Endothelial cell of umbilical vein (primary cell): ENCODE data around the gene TGFBR3. TPM values are rescaled to one million over a fixed set of nuclear protein-coding genes. Genes with fewer than 3 reads are reported as not detected.
A peak's percentile ranks its signal among the peaks of the same experiment; 100 is the strongest.

ENCODE experiments used
- BruUV-seq: library from RNA; stranded (reverse); fragments of 400-500 nt; replicated peaks from 2 replicates; lab custom pipeline; 2021; lab: Mats Ljungman, UMichigan
- CTCF ChIA-PET: fragments of 300-600, 350-600 bp; sonication (Branson Sonifier 250); formaldehyde crosslinking; loops from one replicate; lab custom pipeline; 2021; ENCODE audit warnings: antibody characterized with exemption, inconsistent platforms; lab: Charles Lee
- POLR2A ChIA-PET: fragments of 300-600, 350-600 bp; sonication (Branson Sonifier 250); formaldehyde crosslinking; loops from one replicate; lab custom pipeline; 2021; ENCODE audit warnings: antibody characterized with exemption, inconsistent platforms; lab: Charles Lee
- DNase-seq: peaks from one replicate; pipeline ENCODE4 v3.0.0-alpha.2; 2011; ENCODE audit warnings: low read depth, low spot score
- FAIRE-seq: peaks from 2 replicates; lab custom pipeline; 2011; peaks lifted over from hg19 to GRCh38; lab: Jason Lieb, UNC
- H2AFZ ChIP-seq: 2 replicates; pipeline ENCODE4 v1.6.0; 2012; ENCODE audit warnings: low read depth, low read length, control low read depth, inconsistent platforms
- H3K27ac ChIP-seq: 2 replicates; pipeline ENCODE4 v1.5.1; 2011; ENCODE audit warnings: low read depth, mild to moderate bottlenecking, control low read depth, low read length, moderate library complexity; ENCODE audit not compliant: insufficient read depth
- H3K27me3 ChIP-seq, 2 experiments: 2 replicates each; pipeline versions ENCODE4 v1.6.0 to v1.6.1; 2011; ENCODE audit warnings: low read length in 2 of 2, mixed read lengths in 1 of 2; ENCODE audit not compliant: control insufficient read depth in 2 of 2, insufficient read depth in 2 of 2
- H3K36me3 ChIP-seq, 2 experiments: 2 replicates in 1 of 2; 3 replicates in 1 of 2; pipeline ENCODE4 v1.5.1; 2011; ENCODE audit warnings: low read length in 2 of 2, mild to moderate bottlenecking in 1 of 2, moderate library complexity in 1 of 2; ENCODE audit not compliant: control insufficient read depth in 2 of 2, insufficient read depth in 2 of 2; ENCODE audit errors: extremely low read depth in 1 of 2
- H3K4me1 ChIP-seq: 3 replicates; pipeline ENCODE4 v1.5.1; 2011; ENCODE audit warnings: mild to moderate bottlenecking, low read length; ENCODE audit not compliant: control insufficient read depth, insufficient read depth; ENCODE audit errors: extremely low read depth
- H3K4me2 ChIP-seq: 2 replicates; pipeline ENCODE4 v1.6.1; 2011; ENCODE audit warnings: low read length, control low read depth, mixed read lengths; ENCODE audit not compliant: insufficient read depth
- H3K4me3 ChIP-seq, 3 experiments: fragments of 200-600 bp in 1 of 3; sonication (generic), shearing (Covaris generic) in 1 of 3; replicated peaks in 1 of 3; 2 replicates each; pipeline ENCODE4 v1.5.1; 2011 to 2016; ENCODE audit warnings: control low read depth in 3 of 3, low read length in 3 of 3, mild to moderate bottlenecking in 2 of 3, inconsistent platforms in 1 of 3, low read depth in 1 of 3, moderate library complexity in 1 of 3; ENCODE audit not compliant: insufficient read depth in 1 of 3
- H3K79me2 ChIP-seq: 2 replicates; pipeline ENCODE4 v1.6.0; 2012; ENCODE audit warnings: low read length, inconsistent platforms; ENCODE audit not compliant: control insufficient read depth, insufficient read depth
- H3K9ac ChIP-seq: replicated peaks from 2 replicates; pipeline ENCODE3; 2011; ENCODE audit warnings: low read length, control low read depth; ENCODE audit not compliant: insufficient read depth; ENCODE audit errors: extremely low read depth
- H3K9me1 ChIP-seq: replicated peaks from 3 replicates; pipeline ENCODE4 v1.6.0; 2011; ENCODE audit warnings: mild to moderate bottlenecking, low read length; ENCODE audit not compliant: control insufficient read depth, insufficient read depth; ENCODE audit errors: extremely low read depth
- H3K9me3 ChIP-seq: replicated peaks from 2 replicates; pipeline ENCODE4 v1.5.1; 2012; ENCODE audit warnings: low read length, inconsistent platforms; ENCODE audit not compliant: control insufficient read depth, insufficient read depth
- H4K20me1 ChIP-seq: replicated peaks from 2 replicates; pipeline ENCODE3; 2011; ENCODE audit warnings: mild to moderate bottlenecking, low read length; ENCODE audit not compliant: control insufficient read depth, insufficient read depth; ENCODE audit errors: extremely low read depth
- CTCF ChIP-seq, 2 donors: IDR thresholded peaks; 1 replicate in 1 of 2; 2 replicates in 1 of 2; pipeline ENCODE4 v1.5.1; 2011; ENCODE audit warnings: low read length in 2 of 2, mild to moderate bottlenecking in 2 of 2, moderate library complexity in 2 of 2, control low read depth in 1 of 2, inconsistent platforms in 1 of 2, low read depth in 1 of 2; ENCODE audit not compliant: insufficient read depth in 1 of 2; ENCODE audit errors: extremely low read depth in 1 of 2
- EZH2 ChIP-seq: IDR thresholded peaks from 2 replicates; pipeline ENCODE4 v1.6.1; 2012; ENCODE audit warnings: borderline replicate concordance, low read depth, mild to moderate bottlenecking, moderate library complexity, low read length, inconsistent platforms; ENCODE audit not compliant: severe bottlenecking
- FOS ChIP-seq: IDR thresholded peaks from 2 replicates; pipeline ENCODE4 v1.6.1; 2011; ENCODE audit warnings: mild to moderate bottlenecking, low read length, moderate library complexity, borderline replicate concordance; ENCODE audit not compliant: insufficient read depth
- JUN ChIP-seq: IDR thresholded peaks from 2 replicates; pipeline ENCODE4 v1.6.1; 2011; ENCODE audit warnings: borderline replicate concordance, low read depth; ENCODE audit not compliant: insufficient read length, insufficient read depth
- MAX ChIP-seq: IDR thresholded peaks from 2 replicates; pipeline ENCODE4 v1.6.1; 2011; ENCODE audit not compliant: insufficient read depth, insufficient read length
- MYC ChIP-seq: IDR thresholded peaks from one replicate; pipeline ENCODE4 v1.6.1; 2011; ENCODE audit warnings: mild to moderate bottlenecking, low read depth, low read length
- POLR2A ChIP-seq: IDR thresholded peaks from 2 replicates; pipeline ENCODE4 v1.6.1; 2012; ENCODE audit warnings: low read depth, mild to moderate bottlenecking, control low read depth, low read length
- POLR2AphosphoS5 ChIP-seq: IDR thresholded peaks from 2 replicates; pipeline ENCODE4 v1.6.1; 2012; ENCODE audit warnings: low read depth, mild to moderate bottlenecking, control low read depth, low read length, moderate library complexity; ENCODE audit not compliant: insufficient read depth
- dilution Hi-C: fragments of 300-500 bp; cut with MboI; formaldehyde crosslinking; loops from one replicate; pipeline ENCODE4 v1.15.0; 2019; ENCODE audit warnings: low sequenced_read_pairs; ENCODE audit not compliant: extremely low pct_ligation_motif_present
- intact Hi-C: fragments of 100-400 bp; cut with micrococcal nuclease; formaldehyde crosslinking; loops from one replicate; pipeline ENCODE4 v1.10.0; 2022
- polyA plus RNA-seq, 4 experiments: library from polyadenylated mRNA; depleted of rRNA in 3 of 4; stranded (reverse) in 3 of 4; unstranded in 1 of 4; fragments of >200 nt; gene quantifications; 2 replicates each; pipeline versions ENCODE4 v1.2.1 to v1.2.3, GENCODE V29; 2011 to 2012; ENCODE audit warnings: missing spikeins in 1 of 4
- total RNA-seq: library from RNA; stranded (reverse); gene quantifications from 2 replicates; pipeline ENCODE4 v1.2.3, GENCODE V29; 2021

TGFBR3 gene
- total and polyA plus RNA-seq, 2 donors (not counting 3 experiments of a cell fraction or from before 2014, with no cell fraction given): 8.0 to 13.4 TPM

- Histone ChIP-seq H3K4me2 (no peak overlapping the region), H3K9me3 (no peaks in the 10 kb centered on the region), H3K27me3 (no peaks in the 10 kb centered on the region), H3K27ac (no peak overlapping the region), H3K79me2 (no peaks in the 10 kb centered on the region), H3K4me1 (peaks cover 5% of the 10 kb centered on the region), H2AFZ (no peak overlapping the region), H4K20me1 (no peaks in the 10 kb centered on the region), H3K36me3 (peaks cover 0 to 6% of the 10 kb centered on the region in 2 experiments), H3K9ac (no peak overlapping the region), H3K4me3 (no peak overlapping the region), H3K9me1 (no peaks in the 10 kb centered on the region)
- dilution Hi-C loops (no loop called here), intact Hi-C loops (loop anchor here (5.0 kb wide), 1 partner anchor 145 kb away; no protein-coding TSS in a partner anchor)
- no peak for FAIRE-seq
- peak; percentile 34 for DNase-seq
- ChIA-PET POLR2A (no interaction called here), CTCF (interaction anchor here (0.9 to 2.4 kb wide), 3 partner anchors 24 to 93 kb away, joined by 3 to 8 read pairs (median 5); no protein-coding TSS in a partner anchor)
- no TSS peak for BruUV-seq
- TF ChIP-seq MYC (no peak), POLR2AphosphoS5 (no peak), MAX (no peak), JUN (no peak), EZH2 (no peak), CTCF (IDR thresholded peaks at IDR 0.05; ENCODE audit: extremely low read depth in 1 of 2, insufficient read depth in 1 of 2, low read depth in 1 of 2, low read length in 2 of 2) (no peak), FOS (no peak), POLR2A (no peak)
These were observed 149.0 kb downstream of the TGFBR3 start for GRCh38 chr1:91736715-91737615.
